Esophagus muscularis mucosa (tissue), 4 donors: ENCODE results near the gene TMEM43. TPM values are rescaled to one million over a fixed set of nuclear protein-coding genes. Genes with fewer than 3 reads are reported as not detected.

Source experiments
- DNase-seq: peaks from one replicate; pipeline ENCODE4 v3.0.0-alpha.2; 2017; ENCODE audit errors: extremely low spot score
- H3K27ac ChIP-seq, 4 donors: fragments of 200-600 bp; sonication (generic); replicated peaks in 1 of 4; 1 replicate in 3 of 4; 2 replicates in 1 of 4; pipeline ENCODE4 v1.5.1; 2016 to 2019; ENCODE audit warnings: mild to moderate bottlenecking in 1 of 4
- H3K27me3 ChIP-seq, 4 donors: fragments of 200-600 bp; sonication (generic); one replicate each; pipeline versions ENCODE4 v1.5.1 to v1.6.0; 2016 to 2019
- H3K36me3 ChIP-seq, 4 donors: fragments of 200-600 bp; sonication (generic); one replicate each; pipeline ENCODE4 v1.5.1; 2016 to 2019
- H3K4me1 ChIP-seq, 4 donors: fragments of 200-600 bp; sonication (generic); one replicate each; pipeline ENCODE4 v1.5.1; 2016 to 2019
- H3K4me3 ChIP-seq, 4 donors: fragments of 200-600 bp; sonication (generic); 1 replicate in 2 of 4; 2 replicates in 2 of 4; pipeline ENCODE4 v1.5.1; 2016 to 2019; ENCODE audit warnings: mild to moderate bottlenecking in 4 of 4, moderate library complexity in 1 of 4
- H3K9me3 ChIP-seq, 4 donors: fragments of 200-600 bp; sonication (generic); 1 replicate in 3 of 4; 2 replicates in 1 of 4; pipeline ENCODE4 v1.5.1; 2016 to 2019
- EP300 ChIP-seq: sonication (generic); formaldehyde crosslinking; IDR thresholded peaks from one replicate; pipeline ENCODE4 v1.6.1; 2017; ENCODE audit warnings: antibody characterized with exemption
- POLR2A ChIP-seq: fragments of 450-650 bp; IDR thresholded peaks from one replicate; pipeline ENCODE4 v1.6.1; 2017; ENCODE audit warnings: antibody characterized with exemption, moderate library complexity, mild to moderate bottlenecking, low read depth
- POLR2AphosphoS5 ChIP-seq, 2 donors: sonication (generic); formaldehyde crosslinking; IDR thresholded peaks; one replicate each; pipeline ENCODE4 v1.6.1; 2017; ENCODE audit warnings: antibody characterized with exemption in 2 of 2
- WGBS: methylation state at CpG from one replicate; pipeline ENCODE4 v1.1.5; 2018; 5-methylcytosine and 5-hydroxymethylcytosine counted together
- intact Hi-C: fragments of 100-400 bp; cut with DNase I; formaldehyde crosslinking; loops from one replicate; pipeline ENCODE4 v1.15.1; 2023
- total RNA-seq, 4 donors: library from RNA; depleted of rRNA; stranded (reverse); fragments of >200 nt; gene quantifications; one replicate each; pipeline versions ENCODE4 v1.1.0 to v1.2.1, GENCODE V29; 2016
- TF ChIP-seq, protein P1 (sequence below), 3 experiments: fragments of 200-600 bp in 2 of 3; fragments of 450-650 bp in 1 of 3; sonication (generic) in 2 of 3; IDR thresholded peaks; one replicate each; pipeline ENCODE4 v1.5.1; 2017 to 2019; ENCODE audit warnings: antibody characterized with exemption in 3 of 3, mild to moderate bottlenecking in 2 of 3, moderate library complexity in 1 of 3

Gene TMEM43
- total RNA-seq, 4 donors from 2014 or later: 131 to 208 (median 179) TPM

DNA sequence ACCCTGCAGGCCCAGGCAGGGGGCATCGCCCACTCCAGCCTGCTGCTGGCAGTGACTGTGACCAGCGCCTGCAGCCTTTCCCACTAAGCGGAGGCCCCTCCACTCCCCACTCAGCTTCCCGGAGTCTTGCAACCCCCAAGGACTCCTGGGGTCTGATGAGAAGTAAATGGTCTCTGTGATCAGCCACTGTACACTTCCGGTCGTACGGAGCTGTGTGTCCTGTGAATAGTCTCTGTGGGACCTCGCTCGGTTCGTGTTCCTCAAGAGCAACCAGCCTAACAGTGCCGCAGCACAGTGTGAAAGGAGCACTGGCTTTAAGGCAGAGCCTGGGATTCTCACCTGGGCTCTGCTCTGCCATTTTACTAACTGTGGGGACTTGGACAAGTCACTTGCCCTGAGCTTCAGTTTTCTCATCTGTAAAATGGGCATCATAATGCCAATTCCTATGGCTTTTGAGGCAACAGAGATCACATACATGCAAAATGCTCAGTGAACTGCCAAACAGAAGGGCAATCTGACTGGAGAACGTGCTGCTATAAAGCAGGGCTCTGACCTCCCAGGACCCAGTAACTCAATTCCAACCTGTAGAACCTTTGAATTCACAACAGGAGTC is 26.7 kb downstream of the TMEM43 start:
- WGBS: 88% methylated on average over 12 of the region's 12 CpGs
- Histone ChIP-seq H3K9me3 (no peaks in the 10 kb centered on the region), H3K27ac (no peak overlapping the region), H3K4me1 (peaks cover 5 to 21% (median 18%) of the 10 kb centered on the region in 4 donors), H3K27me3 (no peaks in the 10 kb centered on the region), H3K36me3 (peaks cover 11 to 91% (median 78%) of the 10 kb centered on the region in 4 donors), H3K4me3 (no peak overlapping the region)
- intact Hi-C loops: no loop called here
- TF ChIP-seq, protein P1, sequence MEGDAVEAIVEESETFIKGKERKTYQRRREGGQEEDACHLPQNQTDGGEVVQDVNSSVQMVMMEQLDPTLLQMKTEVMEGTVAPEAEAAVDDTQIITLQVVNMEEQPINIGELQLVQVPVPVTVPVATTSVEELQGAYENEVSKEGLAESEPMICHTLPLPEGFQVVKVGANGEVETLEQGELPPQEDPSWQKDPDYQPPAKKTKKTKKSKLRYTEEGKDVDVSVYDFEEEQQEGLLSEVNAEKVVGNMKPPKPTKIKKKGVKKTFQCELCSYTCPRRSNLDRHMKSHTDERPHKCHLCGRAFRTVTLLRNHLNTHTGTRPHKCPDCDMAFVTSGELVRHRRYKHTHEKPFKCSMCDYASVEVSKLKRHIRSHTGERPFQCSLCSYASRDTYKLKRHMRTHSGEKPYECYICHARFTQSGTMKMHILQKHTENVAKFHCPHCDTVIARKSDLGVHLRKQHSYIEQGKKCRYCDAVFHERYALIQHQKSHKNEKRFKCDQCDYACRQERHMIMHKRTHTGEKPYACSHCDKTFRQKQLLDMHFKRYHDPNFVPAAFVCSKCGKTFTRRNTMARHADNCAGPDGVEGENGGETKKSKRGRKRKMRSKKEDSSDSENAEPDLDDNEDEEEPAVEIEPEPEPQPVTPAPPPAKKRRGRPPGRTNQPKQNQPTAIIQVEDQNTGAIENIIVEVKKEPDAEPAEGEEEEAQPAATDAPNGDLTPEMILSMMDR (IDR thresholded peaks at IDR 0.05): no peak
- no peak for TF ChIP-seq POLR2AphosphoS5 (IDR thresholded peaks at IDR 0.05)
- TF ChIP-seq EP300: no peak
- TF ChIP-seq POLR2A: no peak
- DNase-seq: peak; percentile 60

- TF ChIP-seq POLR2AphosphoS5 (IDR thresholded peaks at IDR 0.05): no peak
- no peak for TF ChIP-seq EP300
- TF ChIP-seq POLR2A: no peak
- TF ChIP-seq, protein P1 (IDR thresholded peaks at IDR 0.05): no peak
- Histone ChIP-seq H3K27ac (no peak overlapping the region), H3K4me1 (peaks cover 0 to 14% (median 11%) of the 10 kb centered on the region in 4 donors), H3K9me3 (no peaks in the 10 kb centered on the region), H3K36me3 (peaks cover 12 to 91% (median 78%) of the 10 kb centered on the region in 4 donors), H3K27me3 (no peaks in the 10 kb centered on the region), H3K4me3 (no peak overlapping the region)
- 86% methylated on average over 11 of the region's 11 CpGs for WGBS
- intact Hi-C loops: no loop called here
- peak; percentile 39 for DNase-seq
These were observed 27.5 kb downstream of the TMEM43 start for GRCh38 chr3:14152233-14152962.

DNA sequence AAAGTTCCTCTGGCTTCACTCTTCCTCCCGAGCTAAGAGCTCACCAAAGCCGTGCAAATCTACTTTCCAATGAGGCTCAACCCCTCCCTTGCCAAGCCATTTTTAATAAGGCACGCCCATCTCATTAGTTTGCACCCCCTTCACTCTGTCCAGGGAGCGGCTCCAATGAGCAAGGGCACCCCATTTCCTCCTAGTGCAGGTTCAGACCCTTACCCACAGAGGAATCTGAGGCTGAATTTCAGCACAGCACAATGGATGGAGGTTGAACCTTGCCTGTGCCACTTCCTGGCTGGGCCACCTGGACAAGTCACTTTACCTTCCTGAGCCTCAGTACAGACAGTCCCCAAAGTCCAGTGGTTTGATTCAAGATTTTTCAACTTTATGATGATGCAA is 28.1 kb downstream of the TMEM43 start:
- Histone ChIP-seq H3K4me3 (no peak overlapping the region), H3K9me3 (no peaks in the 10 kb centered on the region), H3K27ac (no peak overlapping the region), H3K4me1 (peaks cover 0 to 8% (median 7%) of the 10 kb centered on the region in 4 donors), H3K27me3 (no peaks in the 10 kb centered on the region), H3K36me3 (peaks cover 13 to 91% (median 78%) of the 10 kb centered on the region in 4 donors)
- peak; percentile 17 for DNase-seq
- intact Hi-C loops: no loop called here
- TF ChIP-seq EP300: no peak
- TF ChIP-seq, protein P1 (IDR thresholded peaks at IDR 0.05): no peak
- 88% methylated on average over 4 of the region's 4 CpGs for WGBS

- DNase-seq: peak; percentile 19
- TF ChIP-seq EP300 (no peak), POLR2AphosphoS5 (IDR thresholded peaks at IDR 0.05) (no peak), POLR2A (no peak)
- TF ChIP-seq, protein P1 (IDR thresholded peaks at IDR 0.05): no peak
- H3K27me3 ChIP-seq: no peaks in the 10 kb centered on the region
- H3K27ac ChIP-seq: no peak overlapping the region
- H3K4me1 ChIP-seq: peaks cover 0 to under 1% (median under 1%) of the 10 kb centered on the region in 4 donors
- no peaks in the 10 kb centered on the region for H3K9me3 ChIP-seq
- no peak overlapping the region for H3K4me3 ChIP-seq
- peaks cover 20 to 91% (median 78%) of the 10 kb centered on the region in 4 donors for H3K36me3 ChIP-seq
- 90% methylated on average over 6 of the region's 6 CpGs for WGBS
- intact Hi-C loops: no loop called here
These were observed 28.8 kb downstream of the TMEM43 start for GRCh38 chr3:14153663-14154062.
